Loucy (cell line): ENCODE measurements around the gene DOK1.

Experiments used
- H2AFZ ChIP-seq: fragments of 200-600 bp; sonication (generic); 2 replicates; pipeline ENCODE4 v1.6.0; 2016; ENCODE audit warnings: antibody characterized with exemption, mild to moderate bottlenecking, low read length, moderate library complexity
- H3F3A ChIP-seq: fragments of 200-600 bp; 2 replicates; pipeline ENCODE4 v1.6.0; 2016; ENCODE audit warnings: antibody characterized with exemption, low read depth, mild to moderate bottlenecking
- H3K27me3 ChIP-seq: fragments of 200-600 bp; sonication (generic); 2 replicates; pipeline ENCODE4 v1.6.1; 2014; ENCODE audit warnings: low read length, mild to moderate bottlenecking; ENCODE audit not compliant: insufficient read depth, poor library complexity, severe bottlenecking
- H3K36me3 ChIP-seq: fragments of 200-600 bp; sonication (generic); 2 replicates; pipeline ENCODE4 v1.6.1; 2016; ENCODE audit warnings: low read length; ENCODE audit not compliant: insufficient read depth
- H3K4me1 ChIP-seq: fragments of 200-600 bp; sonication (generic); 2 replicates; pipeline ENCODE4 v1.5.1; 2014; ENCODE audit warnings: low read length, mild to moderate bottlenecking; ENCODE audit not compliant: insufficient read depth, poor library complexity, severe bottlenecking
- H3K4me2 ChIP-seq: fragments of 200-600 bp; sonication (generic); 2 replicates; pipeline ENCODE4 v1.6.0; 2014; ENCODE audit warnings: antibody characterized with exemption, low read length, low read depth, mild to moderate bottlenecking; ENCODE audit not compliant: poor library complexity, severe bottlenecking
- H3K4me3 ChIP-seq: fragments of 200-600 bp; sonication (generic); 2 replicates; pipeline ENCODE4 v1.5.1; 2014; ENCODE audit warnings: low read length, mild to moderate bottlenecking, mixed read lengths; ENCODE audit not compliant: poor library complexity, severe bottlenecking
- H3K79me2 ChIP-seq: fragments of 200-600 bp; sonication (generic); 2 replicates; pipeline ENCODE4 v1.6.1; 2014; ENCODE audit warnings: low read length; ENCODE audit not compliant: insufficient read depth
- H3K9ac ChIP-seq: fragments of 200-600 bp; sonication (generic); 2 replicates; pipeline ENCODE4 v1.6.0; 2014; ENCODE audit warnings: mild to moderate bottlenecking, low read depth, low read length, moderate library complexity; ENCODE audit not compliant: poor library complexity, severe bottlenecking
- H3K9me2 ChIP-seq: fragments of 200-600 bp; sonication (generic); replicated peaks from 2 replicates; pipeline ENCODE4 v1.6.1; 2016; ENCODE audit warnings: low read depth, low read length, mixed read lengths
- H3K9me3 ChIP-seq: fragments of 200-600 bp; sonication (generic); 2 replicates; pipeline ENCODE4 v1.6.1; 2014; ENCODE audit warnings: mild to moderate bottlenecking, antibody characterized with exemption, low read length, low read depth; ENCODE audit not compliant: insufficient read depth
- H4K20me1 ChIP-seq: fragments of 200-600 bp; sonication (generic); 2 replicates; pipeline ENCODE4 v1.6.0; 2014; ENCODE audit warnings: antibody characterized with exemption, low read length, mild to moderate bottlenecking; ENCODE audit not compliant: insufficient read depth, poor library complexity, severe bottlenecking
- EZH2phosphoT487 ChIP-seq: fragments of 200-600 bp; IDR thresholded peaks from 2 replicates; pipeline ENCODE4 v1.6.1; 2018; ENCODE audit warnings: antibody characterized with exemption, mild to moderate bottlenecking, moderate library complexity, borderline replicate concordance
- TF ChIP-seq, protein P1 (sequence below): fragments of 200-600 bp; sonication (generic); conservative IDR thresholded peaks from 2 replicates; pipeline ENCODE4 v1.5.1; 2014; ENCODE audit warnings: mild to moderate bottlenecking, antibody characterized with exemption, low read length

Gene DOK1

DNA sequence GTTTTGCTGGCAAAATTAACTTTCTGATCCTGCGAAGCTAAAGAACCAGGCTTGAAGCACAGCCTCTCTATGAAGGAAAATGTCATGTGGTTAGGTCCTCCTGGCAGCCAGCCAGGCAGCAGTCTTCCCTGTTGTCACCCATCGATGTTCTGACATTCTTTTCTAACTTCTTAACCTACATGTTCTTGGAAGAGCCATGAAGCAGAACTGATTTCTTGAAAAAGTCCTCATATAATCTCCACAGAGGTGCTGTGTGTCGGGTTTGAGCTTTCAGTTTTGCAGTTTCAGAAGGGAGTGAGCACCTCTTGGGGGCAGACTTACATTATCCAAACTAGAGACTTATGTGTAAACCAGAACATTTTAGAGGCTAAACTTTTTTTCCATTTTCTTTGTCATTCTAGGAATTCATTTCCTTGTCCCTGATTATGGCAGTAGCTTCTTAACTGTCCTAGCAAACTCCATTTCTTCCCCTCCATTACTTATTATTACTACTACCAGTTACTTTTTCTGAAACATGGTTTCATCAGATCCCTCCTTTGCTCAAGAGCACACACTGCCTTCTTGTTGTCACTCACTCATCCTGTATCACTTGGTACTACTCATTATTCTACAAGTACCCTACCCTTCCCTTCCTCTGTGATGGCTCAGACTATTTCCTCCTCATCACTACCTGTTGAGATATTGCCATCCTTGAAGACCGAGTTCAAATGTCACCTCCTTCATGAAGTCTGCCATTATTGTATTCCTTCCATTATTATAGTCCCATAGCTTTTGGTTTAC lies 31.1 kb downstream of the DOK1 start:
- Histone ChIP-seq H3K4me3 (peak overlapping the region; percentile 9), H3K4me1 (peaks cover 27% of the 10 kb centered on the region), H3K27me3 (no peaks in the 10 kb centered on the region), H3K9me3 (no peaks in the 10 kb centered on the region), H4K20me1 (no peaks in the 10 kb centered on the region), H3K4me2 (peak overlapping the region; percentile 52), H3K79me2 (no peaks in the 10 kb centered on the region), H3K9ac (peak overlapping the region; percentile 47), H2AFZ (peak overlapping the region; percentile 76), H3K9me2 (no peaks in the 10 kb centered on the region), H3F3A (no peaks in the 10 kb centered on the region), H3K36me3 (no peaks in the 10 kb centered on the region)
- TF ChIP-seq, protein P1, sequence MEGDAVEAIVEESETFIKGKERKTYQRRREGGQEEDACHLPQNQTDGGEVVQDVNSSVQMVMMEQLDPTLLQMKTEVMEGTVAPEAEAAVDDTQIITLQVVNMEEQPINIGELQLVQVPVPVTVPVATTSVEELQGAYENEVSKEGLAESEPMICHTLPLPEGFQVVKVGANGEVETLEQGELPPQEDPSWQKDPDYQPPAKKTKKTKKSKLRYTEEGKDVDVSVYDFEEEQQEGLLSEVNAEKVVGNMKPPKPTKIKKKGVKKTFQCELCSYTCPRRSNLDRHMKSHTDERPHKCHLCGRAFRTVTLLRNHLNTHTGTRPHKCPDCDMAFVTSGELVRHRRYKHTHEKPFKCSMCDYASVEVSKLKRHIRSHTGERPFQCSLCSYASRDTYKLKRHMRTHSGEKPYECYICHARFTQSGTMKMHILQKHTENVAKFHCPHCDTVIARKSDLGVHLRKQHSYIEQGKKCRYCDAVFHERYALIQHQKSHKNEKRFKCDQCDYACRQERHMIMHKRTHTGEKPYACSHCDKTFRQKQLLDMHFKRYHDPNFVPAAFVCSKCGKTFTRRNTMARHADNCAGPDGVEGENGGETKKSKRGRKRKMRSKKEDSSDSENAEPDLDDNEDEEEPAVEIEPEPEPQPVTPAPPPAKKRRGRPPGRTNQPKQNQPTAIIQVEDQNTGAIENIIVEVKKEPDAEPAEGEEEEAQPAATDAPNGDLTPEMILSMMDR, result peak; percentile 34
- TF ChIP-seq EZH2phosphoT487, result no peak

DNA sequence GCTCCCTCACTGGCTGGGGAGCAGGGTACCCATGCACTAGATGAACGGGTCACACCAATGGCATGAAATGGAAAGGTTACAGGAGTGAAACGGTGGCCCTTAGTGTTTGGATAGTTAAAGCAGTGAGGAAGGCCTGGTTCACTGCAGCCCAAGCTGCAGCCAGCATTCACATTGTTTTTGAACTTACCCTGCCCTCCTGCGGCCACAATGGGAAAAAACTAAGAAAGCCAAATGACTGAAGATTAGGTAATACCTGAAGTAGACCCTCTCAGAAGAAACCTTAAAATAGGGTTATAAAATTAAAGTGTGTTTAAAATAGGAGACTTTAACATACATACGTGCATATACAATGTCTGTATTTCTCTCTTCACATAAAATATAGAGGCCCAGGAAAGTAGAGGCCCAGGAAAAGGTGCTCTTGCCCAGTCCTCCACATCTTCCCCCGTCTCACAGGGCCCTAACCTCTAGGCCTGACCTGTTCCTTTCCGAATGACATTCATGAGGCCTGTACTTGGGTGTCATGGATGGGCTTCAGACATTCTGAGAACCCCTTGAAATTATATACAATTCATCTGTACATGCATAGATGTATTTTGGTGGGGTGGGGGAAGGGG lies 33.3 kb downstream of the DOK1 start:
- peak overlapping the region; percentile 18 for H3K4me2 ChIP-seq
- no peak overlapping the region for H3K4me3 ChIP-seq
- H2AFZ ChIP-seq, result peak overlapping the region; percentile 93
- no peaks in the 10 kb centered on the region for H3K9me2 ChIP-seq
- H3K4me1 ChIP-seq, result peaks cover 27% of the 10 kb centered on the region
- H3K9ac ChIP-seq, result no peak overlapping the region
- H3K79me2 ChIP-seq, result no peaks in the 10 kb centered on the region
- TF ChIP-seq EZH2phosphoT487, result no peak
- TF ChIP-seq, protein P1, result peak; percentile 87
- H4K20me1 ChIP-seq, result no peaks in the 10 kb centered on the region
- H3F3A ChIP-seq, result no peaks in the 10 kb centered on the region
- no peaks in the 10 kb centered on the region for H3K36me3 ChIP-seq
- no peaks in the 10 kb centered on the region for H3K9me3 ChIP-seq
- no peaks in the 10 kb centered on the region for H3K27me3 ChIP-seq

DNA sequence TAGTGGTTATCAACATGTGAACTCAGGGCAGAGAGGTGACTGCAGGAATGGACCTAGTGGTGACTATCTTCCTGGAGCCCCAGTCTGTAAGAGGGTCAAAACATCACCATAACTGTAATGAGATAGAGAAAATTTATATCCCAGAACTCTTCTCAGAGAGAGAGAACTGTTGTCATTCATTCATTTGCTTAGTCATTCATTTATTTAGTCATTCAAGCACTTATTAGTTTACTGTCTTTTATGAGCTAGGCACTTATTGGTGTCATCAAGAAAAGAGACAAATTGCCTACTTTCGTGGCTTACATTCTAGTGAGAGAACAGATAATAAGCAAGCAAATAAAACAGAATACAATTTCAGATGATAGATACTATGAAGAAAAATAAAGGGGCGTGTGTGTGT lies 34.1 kb downstream of the DOK1 start:
- TF ChIP-seq, protein P1, result no peak
- no peak for TF ChIP-seq EZH2phosphoT487
- Histone ChIP-seq H3K4me2 (no peak overlapping the region), H3K9me3 (no peaks in the 10 kb centered on the region), H3K4me1 (peaks cover 25% of the 10 kb centered on the region), H3K9ac (no peak overlapping the region), H3K9me2 (no peaks in the 10 kb centered on the region), H3K27me3 (peaks cover 4% of the 10 kb centered on the region), H3F3A (no peaks in the 10 kb centered on the region), H3K4me3 (no peak overlapping the region), H3K79me2 (no peaks in the 10 kb centered on the region), H2AFZ (no peak overlapping the region), H4K20me1 (no peaks in the 10 kb centered on the region), H3K36me3 (no peaks in the 10 kb centered on the region)
